Neural progenitor cell (in vitro differentiated cells): ENCODE data around the gene SLC37A1.

ENCODE experiments used
- EZH2 ChIP-seq: fragments of 200-600 bp; sonication (generic); IDR thresholded peaks from 2 replicates; pipeline ENCODE4 v1.6.1; 2017; ENCODE audit warnings: antibody characterized with exemption, mild to moderate bottlenecking, moderate library complexity
- EZH2phosphoT487 ChIP-seq: fragments of 200-600 bp; sonication (generic); IDR thresholded peaks from 2 replicates; pipeline ENCODE4 v1.6.1; 2017; ENCODE audit warnings: antibody characterized with exemption
- TF ChIP-seq, protein P1 (sequence below): fragments of 200-600 bp; sonication (generic); IDR thresholded peaks from 2 replicates; pipeline ENCODE4 v1.5.1; 2017; ENCODE audit warnings: antibody characterized with exemption, mild to moderate bottlenecking

- TF ChIP-seq, protein P1, sequence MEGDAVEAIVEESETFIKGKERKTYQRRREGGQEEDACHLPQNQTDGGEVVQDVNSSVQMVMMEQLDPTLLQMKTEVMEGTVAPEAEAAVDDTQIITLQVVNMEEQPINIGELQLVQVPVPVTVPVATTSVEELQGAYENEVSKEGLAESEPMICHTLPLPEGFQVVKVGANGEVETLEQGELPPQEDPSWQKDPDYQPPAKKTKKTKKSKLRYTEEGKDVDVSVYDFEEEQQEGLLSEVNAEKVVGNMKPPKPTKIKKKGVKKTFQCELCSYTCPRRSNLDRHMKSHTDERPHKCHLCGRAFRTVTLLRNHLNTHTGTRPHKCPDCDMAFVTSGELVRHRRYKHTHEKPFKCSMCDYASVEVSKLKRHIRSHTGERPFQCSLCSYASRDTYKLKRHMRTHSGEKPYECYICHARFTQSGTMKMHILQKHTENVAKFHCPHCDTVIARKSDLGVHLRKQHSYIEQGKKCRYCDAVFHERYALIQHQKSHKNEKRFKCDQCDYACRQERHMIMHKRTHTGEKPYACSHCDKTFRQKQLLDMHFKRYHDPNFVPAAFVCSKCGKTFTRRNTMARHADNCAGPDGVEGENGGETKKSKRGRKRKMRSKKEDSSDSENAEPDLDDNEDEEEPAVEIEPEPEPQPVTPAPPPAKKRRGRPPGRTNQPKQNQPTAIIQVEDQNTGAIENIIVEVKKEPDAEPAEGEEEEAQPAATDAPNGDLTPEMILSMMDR, result no peak
- TF ChIP-seq EZH2phosphoT487, result no peak
- no peak for TF ChIP-seq EZH2
Observed at GRCh38 chr21:42468491-42469131, 45.0 kb upstream of the SLC37A1 start.
